NCI-H128 (cell line): ENCODE measurements around the gene ZGPAT.

Source experiments
- DNase-seq: peaks from one replicate; lab custom pipeline; 2025; ENCODE audit not compliant: unreplicated experiment; lab: John Stamatoyannopoulos, UW

The ZGPAT gene

GRCh38 chr20:63732118-63733095, 24.6 kb downstream of the ZGPAT start:
- no peak for DNase-seq

GRCh38 chr20:63733117-63733516, 25.3 kb downstream of the ZGPAT start:
- no peak for DNase-seq

GRCh38 chr20:63733579-63734081, 25.8 kb downstream of the ZGPAT start:
- DNase-seq, result no peak

GRCh38 chr20:63734111-63734945, 26.5 kb downstream of the ZGPAT start:
- DNase-seq, result no peak

GRCh38 chr20:63734946-63735858, 27.4 kb downstream of the ZGPAT start:
- no peak for DNase-seq

GRCh38 chr20:63735859-63736718, 28.2 kb downstream of the ZGPAT start, which contains the start of gene LIME1:
LIME1 (plus strand) TSS chr20:63736664; CDS start chr20:63737550, 886 bp downstream.
- no peak for DNase-seq

GRCh38 chr20:63736893-63737694, 29.3 kb downstream of the ZGPAT start:
- no peak for DNase-seq

GRCh38 chr20:63737695-63737944, 29.8 kb downstream of the ZGPAT start:
- no peak for DNase-seq

- no peak for DNase-seq
These were observed 30.3 kb downstream of the ZGPAT start for GRCh38 chr20:63737945-63738686.

GRCh38 chr20:63738687-63739129, 30.9 kb downstream of the ZGPAT start:
- no peak for DNase-seq

- peak; percentile 41 for DNase-seq
These were observed 31.6 kb downstream of the ZGPAT start, which contains the start of gene SLC2A4RG for GRCh38 chr20:63739130-63740069. SLC2A4RG (plus strand) TSS chr20:63739776; CDS start chr20:63739913, 137 bp downstream.

GRCh38 chr20:63740070-63740626, 32.3 kb downstream of the ZGPAT start:
- DNase-seq, result no peak

GRCh38 chr20:63740627-63741353, 33.0 kb downstream of the ZGPAT start:
- DNase-seq, result peak; percentile 84

- DNase-seq, result no peak
These were observed 33.5 kb downstream of the ZGPAT start for GRCh38 chr20:63741354-63741675.

- DNase-seq, result no peak
These were observed 34.0 kb downstream of the ZGPAT start for GRCh38 chr20:63741676-63742380.
